Liver (tissue), 3 donors: Measurements from ENCODE around the gene TXNDC11.

Experiments
- HNF4A ChIP-seq, 2 donors: conservative IDR thresholded peaks; 2 replicates each; pipeline ENCODE4 v1.6.1; 2016; ENCODE audit warnings: antibody characterized with exemption in 2 of 2, mild to moderate bottlenecking in 2 of 2
- JUND ChIP-seq, 2 donors: IDR thresholded peaks; 2 replicates each; pipeline ENCODE4 v1.6.1; 2016; ENCODE audit warnings: antibody characterized with exemption in 2 of 2
- NR2F2 ChIP-seq: IDR thresholded peaks from 2 replicates; pipeline ENCODE4 v1.6.1; 2016; ENCODE audit warnings: antibody characterized with exemption
- RAD21 ChIP-seq, 2 donors: IDR thresholded peaks; 2 replicates each; pipeline ENCODE4 v1.6.1; 2016; ENCODE audit warnings: antibody characterized with exemption in 2 of 2, mild to moderate bottlenecking in 2 of 2
- YY1 ChIP-seq: IDR thresholded peaks from 2 replicates; pipeline ENCODE4 v1.6.1; 2016; ENCODE audit warnings: antibody characterized with exemption, mild to moderate bottlenecking
- ZBTB33 ChIP-seq: IDR thresholded peaks from 2 replicates; pipeline ENCODE4 v1.6.1; 2016; ENCODE audit warnings: antibody characterized with exemption
- TF ChIP-seq, protein P1 (sequence below): fragments of 150-350 bp; IDR thresholded peaks from 2 replicates; pipeline ENCODE4 v1.5.1; 2017; ENCODE audit warnings: improper control_type of control experiment, low read depth, low read length; ENCODE audit not compliant: missing input control
- donor health status: healthy.
- donor health status: healthy.

GRCh38 chr16:11649276-11649675 is 93.4 kb downstream of the TXNDC11 start:
- TF ChIP-seq, protein P1, sequence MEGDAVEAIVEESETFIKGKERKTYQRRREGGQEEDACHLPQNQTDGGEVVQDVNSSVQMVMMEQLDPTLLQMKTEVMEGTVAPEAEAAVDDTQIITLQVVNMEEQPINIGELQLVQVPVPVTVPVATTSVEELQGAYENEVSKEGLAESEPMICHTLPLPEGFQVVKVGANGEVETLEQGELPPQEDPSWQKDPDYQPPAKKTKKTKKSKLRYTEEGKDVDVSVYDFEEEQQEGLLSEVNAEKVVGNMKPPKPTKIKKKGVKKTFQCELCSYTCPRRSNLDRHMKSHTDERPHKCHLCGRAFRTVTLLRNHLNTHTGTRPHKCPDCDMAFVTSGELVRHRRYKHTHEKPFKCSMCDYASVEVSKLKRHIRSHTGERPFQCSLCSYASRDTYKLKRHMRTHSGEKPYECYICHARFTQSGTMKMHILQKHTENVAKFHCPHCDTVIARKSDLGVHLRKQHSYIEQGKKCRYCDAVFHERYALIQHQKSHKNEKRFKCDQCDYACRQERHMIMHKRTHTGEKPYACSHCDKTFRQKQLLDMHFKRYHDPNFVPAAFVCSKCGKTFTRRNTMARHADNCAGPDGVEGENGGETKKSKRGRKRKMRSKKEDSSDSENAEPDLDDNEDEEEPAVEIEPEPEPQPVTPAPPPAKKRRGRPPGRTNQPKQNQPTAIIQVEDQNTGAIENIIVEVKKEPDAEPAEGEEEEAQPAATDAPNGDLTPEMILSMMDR: no peak
- TF ChIP-seq NR2F2 (no peak), JUND (IDR thresholded peaks at IDR 0.05) (no peak), RAD21 (IDR thresholded peaks at IDR 0.05) (no peak), YY1 (no peak), HNF4A (conservative IDR thresholded peaks at IDR 0.05) (no peak), ZBTB33 (no peak)
